B cell (primary cell): ENCODE measurements around the gene TRIM47. TPM values are rescaled to one million over a fixed set of nuclear protein-coding genes. Genes with fewer than 3 reads are reported as not detected.
A peak's percentile ranks its signal among the peaks of the same experiment; 100 is the strongest.

Experiments
- ATAC-seq: fragments of 200-7000 bp; cut with Tn5 transposase; one replicate; pipeline ENCODE4 v1.10.0; 2021; ENCODE audit warnings: low read depth, mild to moderate bottlenecking, moderate number of reproducible peaks, moderate library complexity
- CTCF ChIA-PET: fragments of 350-600 bp; sonication (Branson Sonifier 250); formaldehyde crosslinking; loops from one replicate; lab custom pipeline; 2021; ENCODE audit warnings: antibody characterized with exemption, inconsistent platforms; lab: Charles Lee
- POLR2A ChIA-PET: fragments of 350-600 bp; sonication (Branson Sonifier 250); formaldehyde crosslinking; loops from one replicate; lab custom pipeline; 2021; ENCODE audit warnings: antibody characterized with exemption; lab: Charles Lee
- DNase-seq: peaks from one replicate; pipeline ENCODE4 v3.0.0; 2013
- H2AFZ ChIP-seq: 2 replicates; pipeline ENCODE4 v1.6.1; 2012; ENCODE audit warnings: mild to moderate bottlenecking, low read depth, low read length; ENCODE audit not compliant: insufficient read depth, poor library complexity, severe bottlenecking
- H3K27ac ChIP-seq, 2 donors: 1 replicate in 1 of 2; 2 replicates in 1 of 2; pipeline ENCODE4 v1.5.1; 2012 to 2013; ENCODE audit warnings: low read length in 2 of 2, mild to moderate bottlenecking in 2 of 2, moderate library complexity in 1 of 2
- H3K27me3 ChIP-seq, 4 experiments: fragments of 200-600 bp in 1 of 4; sonication (generic) in 1 of 4; replicated peaks in 1 of 4; 1 replicate in 2 of 4; 2 replicates in 2 of 4; pipeline versions ENCODE4 v1.6.1 to v1.7.0; 2013 to 2016; ENCODE audit warnings: low read length in 3 of 4, mild to moderate bottlenecking in 2 of 4, mixed read lengths in 1 of 4, moderate library complexity in 1 of 4; ENCODE audit not compliant: insufficient read depth in 4 of 4, control insufficient read depth in 3 of 4; ENCODE audit errors: control extremely low read depth in 1 of 4
- H3K36me3 ChIP-seq, 2 experiments: replicated peaks in 1 of 2; 1 replicate in 1 of 2; 2 replicates in 1 of 2; pipeline versions ENCODE4 v1.6.1 to v1.7.1; 2013; ENCODE audit warnings: low read length in 1 of 2; ENCODE audit not compliant: insufficient read depth in 2 of 2, control insufficient read depth in 1 of 2; ENCODE audit errors: control extremely low read depth in 1 of 2, extremely low read depth in 1 of 2
- H3K4me1 ChIP-seq, 2 donors: fragments of 200-600 bp in 1 of 2; sonication (generic) in 1 of 2; 1 replicate in 1 of 2; 2 replicates in 1 of 2; pipeline versions ENCODE4 v1.5.1 to v1.6.1; 2013 to 2017; ENCODE audit warnings: low read length in 2 of 2; ENCODE audit not compliant: control insufficient read depth in 2 of 2, insufficient read depth in 2 of 2
- H3K4me2 ChIP-seq: replicated peaks from 2 replicates; pipeline ENCODE3; 2012; ENCODE audit warnings: mild to moderate bottlenecking, low read depth, low read length; ENCODE audit not compliant: poor library complexity, severe bottlenecking
- H3K4me3 ChIP-seq, 5 experiments: fragments of 200-600 bp in 1 of 5; sonication (generic) in 1 of 5; 1 replicate in 3 of 5; 2 replicates in 2 of 5; pipeline versions ENCODE4 v1.5.1 to v1.7.0; 2011 to 2016; ENCODE audit warnings: low read length in 4 of 5, mild to moderate bottlenecking in 4 of 5, low read depth in 2 of 5, control low read depth in 1 of 5, moderate library complexity in 1 of 5; ENCODE audit not compliant: insufficient read depth in 1 of 5; ENCODE audit errors: control extremely low read depth in 1 of 5, extremely low read depth in 1 of 5
- H3K79me2 ChIP-seq: fragments of 200-600 bp; sonication (generic); one replicate; pipeline ENCODE4 v1.6.0; 2016; ENCODE audit warnings: low read length; ENCODE audit not compliant: control insufficient read depth, insufficient read depth
- H3K9ac ChIP-seq: fragments of 200-600 bp; sonication (generic); 2 replicates; pipeline ENCODE4 v1.6.1; 2017; ENCODE audit warnings: mild to moderate bottlenecking, low read length, moderate library complexity
- H3K9me3 ChIP-seq, 3 donors: one replicate each; pipeline versions ENCODE4 v1.6.1 to v1.7.1; 2013; ENCODE audit warnings: low read length in 2 of 3; ENCODE audit not compliant: control insufficient read depth in 2 of 3, insufficient read depth in 1 of 3; ENCODE audit errors: control extremely low read depth in 1 of 3
- H4K20me1 ChIP-seq: 2 replicates; pipeline ENCODE4 v1.6.0; 2012; ENCODE audit warnings: mild to moderate bottlenecking, low read length; ENCODE audit not compliant: insufficient read depth, control insufficient read depth, poor library complexity, severe bottlenecking
- H3K27ac Mint-ChIP-seq: one replicate; pipeline ENCODE4 v1.8.0; 2021; ENCODE audit warnings: mixed read lengths
- H3K27me3 Mint-ChIP-seq: one replicate; pipeline ENCODE4 v1.8.0; 2021; ENCODE audit warnings: mixed read lengths
- H3K4me1 Mint-ChIP-seq: one replicate; pipeline ENCODE4 v1.8.0; 2021; ENCODE audit warnings: mixed read lengths
- H3K4me3 Mint-ChIP-seq: one replicate; pipeline ENCODE4 v1.8.0; 2021; ENCODE audit warnings: mixed read lengths
- H3K9me3 Mint-ChIP-seq: one replicate; pipeline ENCODE4 v1.8.0; 2022; ENCODE audit warnings: mixed read lengths; ENCODE audit not compliant: insufficient read depth
- EZH2 ChIP-seq: IDR thresholded peaks from 2 replicates; pipeline ENCODE4 v1.6.1; 2012; ENCODE audit warnings: borderline replicate concordance, low read depth, mild to moderate bottlenecking, moderate library complexity, low read length; ENCODE audit not compliant: insufficient read depth, poor library complexity, severe bottlenecking
- WGBS: methylation state at CpG from one replicate; pipeline ENCODE4 v1.1.5; 2013; ENCODE audit warnings: missing lambda C conversion rate; ENCODE audit not compliant: insufficient coverage; 5-methylcytosine and 5-hydroxymethylcytosine counted together
- intact Hi-C: fragments of 100-400 bp; cut with micrococcal nuclease; formaldehyde crosslinking; loops from one replicate; pipeline ENCODE4 v1.10.0; 2022
- polyA plus RNA-seq: library from polyadenylated mRNA; depleted of rRNA; stranded (reverse); fragments of >200 nt; gene quantifications from 2 replicates; pipeline ENCODE4 v1.2.3, GENCODE V29; 2012
- total RNA-seq, 2 donors: library from RNA; stranded (reverse); fragments of 120-200 nt in 1 of 2; gene quantifications; 1 replicate in 1 of 2; 2 replicates in 1 of 2; pipeline versions ENCODE4 v1.2.3 to v1.2.4, GENCODE V29; 2013 to 2022
- TF ChIP-seq, protein P1 (sequence below): fragments of 200-600 bp; IDR thresholded peaks from one replicate; pipeline ENCODE4 v1.8.0; 2022; ENCODE audit warnings: antibody characterized with exemption, mild to moderate bottlenecking

TRIM47 gene
- total and polyA plus RNA-seq, 2 donors (not counting 1 experiment from before 2014, with no cell fraction given), result 6.4 to 8.3 TPM

DNA sequence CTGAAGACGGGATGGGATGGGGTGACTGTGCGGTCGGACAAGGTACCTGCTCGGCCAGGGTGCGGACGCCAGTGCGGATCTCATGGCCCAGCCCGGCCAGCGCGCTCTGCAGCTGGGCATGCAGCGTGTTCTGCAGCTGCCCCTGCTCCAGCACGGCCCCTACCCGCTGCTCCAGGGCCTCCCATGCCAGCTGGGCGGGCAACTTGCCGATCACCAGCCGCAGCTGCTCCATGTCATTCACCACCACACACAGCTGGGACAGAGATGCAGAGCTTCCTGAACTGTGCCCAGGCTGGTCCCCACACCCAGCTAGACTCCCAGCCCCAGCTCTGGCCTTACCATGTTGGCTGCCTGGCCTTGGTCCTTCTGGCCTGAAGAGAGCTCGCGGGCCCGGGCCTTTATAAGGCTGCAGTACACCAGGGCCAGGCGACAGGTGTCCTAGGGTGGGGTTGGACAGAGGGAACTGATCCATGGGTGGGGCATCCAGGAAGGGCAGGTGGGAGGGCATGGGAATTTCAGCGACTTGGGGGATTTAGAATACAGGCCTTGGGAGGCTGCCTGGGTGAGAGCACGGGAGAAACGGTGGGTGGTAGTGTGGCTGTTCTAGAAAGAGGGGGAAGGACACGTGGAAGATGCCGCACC is 44.0 kb downstream of the TRIM47 start:
- DNase-seq (no peak), ATAC-seq (no peak)
- H3K9me3 ChIP-seq, result no peaks in the 10 kb centered on the region
- no peaks in the 10 kb centered on the region for H3K27me3 ChIP-seq
- H3K27ac ChIP-seq, result no peak overlapping the region
- Mint-ChIP-seq H3K27me3 (no peaks in the 10 kb centered on the region), H3K9me3 (no peaks in the 10 kb centered on the region), H3K27ac (no peak overlapping the region), H3K4me3 (no peak overlapping the region), H3K4me1 (peaks cover 13% of the 10 kb centered on the region)
- no peak overlapping the region for H2AFZ ChIP-seq
- CTCF ChIA-PET, result interaction anchor here (1.5 kb wide), 1 partner anchor 15 kb away, joined by 3 read pairs; no protein-coding TSS in a partner anchor
- 92% methylated on average over 25 of the region's 25 CpGs for WGBS
- no peak for TF ChIP-seq EZH2
- H3K9ac ChIP-seq, result no peak overlapping the region
- H3K4me2 ChIP-seq, result no peak overlapping the region
- POLR2A ChIA-PET, result interaction anchor here (0.6 to 1.1 kb wide), 3 partner anchors 19 to 63 kb away, joined by 3 to 5 read pairs (median 4); no protein-coding TSS in a partner anchor
- H3K4me3 ChIP-seq, result no peak overlapping the region
- no peaks in the 10 kb centered on the region for H4K20me1 ChIP-seq
- H3K79me2 ChIP-seq, result no peaks in the 10 kb centered on the region
- intact Hi-C loops, result no loop called here
- peaks cover 0 to 54% of the 10 kb centered on the region in 2 experiments for H3K36me3 ChIP-seq
- peaks cover 4 to 5% of the 10 kb centered on the region in 2 donors for H3K4me1 ChIP-seq

DNA sequence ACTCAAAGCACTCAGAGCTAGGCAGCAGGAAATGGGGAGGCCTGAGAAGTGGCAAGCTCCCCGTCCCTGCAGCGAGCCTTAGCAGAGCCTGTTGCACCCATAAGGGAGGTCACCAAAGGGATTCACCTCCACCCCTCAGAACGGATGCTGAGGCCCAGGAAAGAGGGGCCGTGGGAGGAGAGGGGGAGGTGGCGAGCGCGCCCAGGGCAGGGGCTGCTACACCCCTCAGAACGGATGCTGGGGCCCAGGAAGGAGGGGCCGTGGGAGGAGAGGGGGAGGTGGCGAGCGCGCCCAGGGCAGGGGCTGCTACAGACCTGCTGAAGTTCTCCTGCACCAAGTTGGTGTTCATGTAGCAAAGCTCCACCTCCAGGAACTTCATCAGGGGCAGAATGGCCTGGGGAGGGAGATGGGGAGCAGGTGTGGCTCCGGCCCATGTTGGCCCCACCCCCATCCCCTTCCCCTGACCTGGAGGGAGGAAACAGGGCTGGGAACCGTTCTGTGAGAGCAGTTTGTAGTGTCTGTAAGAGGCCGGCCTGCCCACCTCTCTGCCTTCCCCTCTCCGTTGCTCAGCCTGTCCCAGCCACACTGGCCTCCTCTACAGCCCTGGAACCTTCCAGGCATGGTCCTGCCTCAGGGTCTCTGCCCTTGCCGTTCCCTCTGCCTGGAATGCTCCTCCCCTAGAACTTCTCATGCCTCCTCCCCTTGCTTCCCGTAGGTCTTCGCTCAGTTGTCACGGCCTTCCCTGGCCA is 45.6 kb downstream of the TRIM47 start:
- intact Hi-C loops, result no loop called here
- Histone ChIP-seq H3K79me2 (no peaks in the 10 kb centered on the region), H4K20me1 (no peaks in the 10 kb centered on the region), H3K9me3 (no peaks in the 10 kb centered on the region), H3K36me3 (peaks cover 0 to 58% of the 10 kb centered on the region in 2 experiments), H3K4me3 (no peak overlapping the region), H3K27me3 (no peaks in the 10 kb centered on the region), H3K4me2 (peak overlapping the region; percentile 14), H3K9ac (no peak overlapping the region), H3K27ac (peak overlapping the region in 1 of 2 donors; percentile 33), H2AFZ (no peak overlapping the region), H3K4me1 (peaks cover 4 to 9% of the 10 kb centered on the region in 2 donors)
- TF ChIP-seq, protein P1, sequence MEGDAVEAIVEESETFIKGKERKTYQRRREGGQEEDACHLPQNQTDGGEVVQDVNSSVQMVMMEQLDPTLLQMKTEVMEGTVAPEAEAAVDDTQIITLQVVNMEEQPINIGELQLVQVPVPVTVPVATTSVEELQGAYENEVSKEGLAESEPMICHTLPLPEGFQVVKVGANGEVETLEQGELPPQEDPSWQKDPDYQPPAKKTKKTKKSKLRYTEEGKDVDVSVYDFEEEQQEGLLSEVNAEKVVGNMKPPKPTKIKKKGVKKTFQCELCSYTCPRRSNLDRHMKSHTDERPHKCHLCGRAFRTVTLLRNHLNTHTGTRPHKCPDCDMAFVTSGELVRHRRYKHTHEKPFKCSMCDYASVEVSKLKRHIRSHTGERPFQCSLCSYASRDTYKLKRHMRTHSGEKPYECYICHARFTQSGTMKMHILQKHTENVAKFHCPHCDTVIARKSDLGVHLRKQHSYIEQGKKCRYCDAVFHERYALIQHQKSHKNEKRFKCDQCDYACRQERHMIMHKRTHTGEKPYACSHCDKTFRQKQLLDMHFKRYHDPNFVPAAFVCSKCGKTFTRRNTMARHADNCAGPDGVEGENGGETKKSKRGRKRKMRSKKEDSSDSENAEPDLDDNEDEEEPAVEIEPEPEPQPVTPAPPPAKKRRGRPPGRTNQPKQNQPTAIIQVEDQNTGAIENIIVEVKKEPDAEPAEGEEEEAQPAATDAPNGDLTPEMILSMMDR, result no peak
- no peak for TF ChIP-seq EZH2
- CTCF ChIA-PET, result interaction anchor here (1.1 to 1.4 kb wide), 3 partner anchors 14 to 67 kb away, joined by 3 to 5 read pairs (median 3); partner anchors contain the start of gene GALK1
- DNase-seq (no peak), ATAC-seq (no peak)
- WGBS, result 41% methylated on average over 14 of the region's 20 CpGs
- H3K27ac Mint-ChIP-seq, result peak overlapping the region; percentile 5
- H3K4me3 Mint-ChIP-seq, result no peak overlapping the region
- H3K27me3 Mint-ChIP-seq, result no peaks in the 10 kb centered on the region
- POLR2A ChIA-PET, result no interaction called here
- no peaks in the 10 kb centered on the region for H3K9me3 Mint-ChIP-seq
- peaks cover 18% of the 10 kb centered on the region for H3K4me1 Mint-ChIP-seq
